ENCODE data around the gene ABHD15.

- TF ChIP-seq POLR2AphosphoS5 (IDR thresholded peaks at IDR 0.05), result no peak
- TF ChIP-seq, protein P1, sequence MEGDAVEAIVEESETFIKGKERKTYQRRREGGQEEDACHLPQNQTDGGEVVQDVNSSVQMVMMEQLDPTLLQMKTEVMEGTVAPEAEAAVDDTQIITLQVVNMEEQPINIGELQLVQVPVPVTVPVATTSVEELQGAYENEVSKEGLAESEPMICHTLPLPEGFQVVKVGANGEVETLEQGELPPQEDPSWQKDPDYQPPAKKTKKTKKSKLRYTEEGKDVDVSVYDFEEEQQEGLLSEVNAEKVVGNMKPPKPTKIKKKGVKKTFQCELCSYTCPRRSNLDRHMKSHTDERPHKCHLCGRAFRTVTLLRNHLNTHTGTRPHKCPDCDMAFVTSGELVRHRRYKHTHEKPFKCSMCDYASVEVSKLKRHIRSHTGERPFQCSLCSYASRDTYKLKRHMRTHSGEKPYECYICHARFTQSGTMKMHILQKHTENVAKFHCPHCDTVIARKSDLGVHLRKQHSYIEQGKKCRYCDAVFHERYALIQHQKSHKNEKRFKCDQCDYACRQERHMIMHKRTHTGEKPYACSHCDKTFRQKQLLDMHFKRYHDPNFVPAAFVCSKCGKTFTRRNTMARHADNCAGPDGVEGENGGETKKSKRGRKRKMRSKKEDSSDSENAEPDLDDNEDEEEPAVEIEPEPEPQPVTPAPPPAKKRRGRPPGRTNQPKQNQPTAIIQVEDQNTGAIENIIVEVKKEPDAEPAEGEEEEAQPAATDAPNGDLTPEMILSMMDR (IDR thresholded peaks at IDR 0.05), result no peak
Measured at GRCh38 chr17:29555840-29556239, 11.0 kb downstream of the ABHD15 start.
